Endodermal cell (in vitro differentiated cells): ENCODE results near the gene SEC14L1. TPM values are rescaled to one million over a fixed set of nuclear protein-coding genes. Genes with fewer than 3 reads are reported as not detected.

Experiments used
- DNase-seq: peaks from one replicate; pipeline ENCODE4 v3.0.0-alpha.2; 2017
- H3K27ac ChIP-seq: 2 replicates; pipeline ENCODE4 v1.5.1; 2013; ENCODE audit warnings: mild to moderate bottlenecking, low read depth, low read length, moderate library complexity
- H3K27me3 ChIP-seq: 2 replicates; pipeline ENCODE4 v1.6.1; 2013; ENCODE audit warnings: mild to moderate bottlenecking, low read length, moderate library complexity; ENCODE audit not compliant: insufficient read depth, control insufficient read depth, poor library complexity, severe bottlenecking
- H3K36me3 ChIP-seq: 2 replicates; pipeline ENCODE4 v1.7.0; 2013; ENCODE audit warnings: mild to moderate bottlenecking, low read length, moderate library complexity; ENCODE audit not compliant: control insufficient read depth, insufficient read depth
- H3K4me1 ChIP-seq: one replicate; pipeline ENCODE4 v1.7.0; 2013; ENCODE audit warnings: low read length; ENCODE audit not compliant: control insufficient read depth, insufficient read depth
- H3K4me3 ChIP-seq: 2 replicates; pipeline ENCODE4 v1.5.1; 2013; ENCODE audit warnings: mild to moderate bottlenecking, low read length, moderate library complexity
- H3K9ac ChIP-seq: 2 replicates; pipeline ENCODE4 v1.6.1; 2013; ENCODE audit warnings: mild to moderate bottlenecking, low read length, moderate library complexity; ENCODE audit not compliant: poor library complexity, severe bottlenecking; ENCODE audit errors: extremely low read depth
- H3K9me3 ChIP-seq: 2 replicates; pipeline ENCODE4 v1.6.1; 2013; ENCODE audit warnings: mild to moderate bottlenecking, low read length, moderate library complexity; ENCODE audit not compliant: control insufficient read depth
- H3K27ac Mint-ChIP-seq: 2 replicates; pipeline ENCODE4 v1.8.0; 2020; ENCODE audit warnings: mixed read lengths
- H3K27me3 Mint-ChIP-seq: 2 replicates; pipeline ENCODE4 v1.8.0; 2021; ENCODE audit warnings: mild to moderate bottlenecking, mixed read lengths; ENCODE audit not compliant: insufficient read depth
- H3K36me3 Mint-ChIP-seq: 2 replicates; pipeline ENCODE4 v1.8.0; 2020; ENCODE audit warnings: low read depth, mixed read lengths
- H3K4me1 Mint-ChIP-seq: 2 replicates; pipeline ENCODE4 v1.8.0; 2020; ENCODE audit warnings: mixed read lengths
- H3K4me3 Mint-ChIP-seq: 2 replicates; pipeline ENCODE4 v1.8.0; 2020; ENCODE audit warnings: mild to moderate bottlenecking, moderate library complexity, mixed read lengths
- H3K9me3 Mint-ChIP-seq: 2 replicates; pipeline ENCODE4 v1.8.0; 2020; ENCODE audit warnings: mild to moderate bottlenecking, mixed read lengths
- CTCF ChIP-seq: fragments of 200-600 bp; sonication (generic); conservative IDR thresholded peaks from 2 replicates; pipeline ENCODE4 v1.5.0; 2021; ENCODE audit warnings: antibody characterized with exemption, mild to moderate bottlenecking
- WGBS, 2 experiments: methylation state at CpG; one replicate each; pipeline versions ENCODE4 v1.1.5 to v1.1.7; 2013; ENCODE audit warnings: missing lambda C conversion rate in 2 of 2, mixed read lengths in 1 of 2; ENCODE audit not compliant: insufficient coverage in 1 of 2, insufficient read length in 1 of 2; 5-methylcytosine and 5-hydroxymethylcytosine counted together
- long read RNA-seq, 4 experiments: library from polyadenylated mRNA in 2 of 4; library from RNA in 1 of 4; library from capped mRNA in 1 of 4; stranded (forward) in 3 of 4; unstranded in 1 of 4; transcript quantifications; one replicate each; pipeline ENCODE4 v2.0.0, GENCODE V29; 2020 to 2021; ENCODE audit warnings: inconsistent platforms in 1 of 4
- polyA plus RNA-seq, 2 experiments: library from polyadenylated mRNA; stranded (reverse); fragments of 50-300 nt; gene quantifications; one replicate each; pipeline ENCODE4 v1.2.3, GENCODE V29; 2013
- total RNA-seq, 2 donors: library from RNA; stranded (reverse); fragmentation: NEBNext Ultra II Directional in 1 of 2; extraction: Animal tissue kit (Norgen Biotek cat#: 25700) in 1 of 2; gene quantifications; 2 replicates in 1 of 2; 3 replicates in 1 of 2; pipeline ENCODE4 v1.2.1, GENCODE V29; 2021

Gene SEC14L1
- total RNA-seq, result 10 to 100 TPM; 77.0 to 87.4 TPM
- polyA plus RNA-seq (2013, experiment 1 of 2), result 104 TPM
- polyA plus RNA-seq (2013, experiment 2 of 2), result 90.5 TPM
- long read RNA-seq, experiment 1, partial matches to known transcripts, result 6 of 23 reads
- long read RNA-seq, experiment 1, other reads (novel, unspliced or antisense), result 16 of 23 reads
- long read RNA-seq, experiment 2, full-length matches to known transcripts, result 32 of 70 reads
- long read RNA-seq, experiment 2, partial matches to known transcripts, result 14 of 70 reads
- long read RNA-seq, experiment 2, other reads (novel, unspliced or antisense), result 24 of 70 reads
- long read RNA-seq, experiment 3, full-length matches to known transcripts, result 57 of 114 reads
- long read RNA-seq, experiment 3, partial matches to known transcripts, result 13 of 114 reads
- long read RNA-seq, experiment 3, other reads (novel, unspliced or antisense), result 44 of 114 reads
- long read RNA-seq, experiment 4, partial matches to known transcripts, result 11 of 22 reads
- long read RNA-seq, experiment 4, other reads (novel, unspliced or antisense), result 11 of 22 reads

DNA sequence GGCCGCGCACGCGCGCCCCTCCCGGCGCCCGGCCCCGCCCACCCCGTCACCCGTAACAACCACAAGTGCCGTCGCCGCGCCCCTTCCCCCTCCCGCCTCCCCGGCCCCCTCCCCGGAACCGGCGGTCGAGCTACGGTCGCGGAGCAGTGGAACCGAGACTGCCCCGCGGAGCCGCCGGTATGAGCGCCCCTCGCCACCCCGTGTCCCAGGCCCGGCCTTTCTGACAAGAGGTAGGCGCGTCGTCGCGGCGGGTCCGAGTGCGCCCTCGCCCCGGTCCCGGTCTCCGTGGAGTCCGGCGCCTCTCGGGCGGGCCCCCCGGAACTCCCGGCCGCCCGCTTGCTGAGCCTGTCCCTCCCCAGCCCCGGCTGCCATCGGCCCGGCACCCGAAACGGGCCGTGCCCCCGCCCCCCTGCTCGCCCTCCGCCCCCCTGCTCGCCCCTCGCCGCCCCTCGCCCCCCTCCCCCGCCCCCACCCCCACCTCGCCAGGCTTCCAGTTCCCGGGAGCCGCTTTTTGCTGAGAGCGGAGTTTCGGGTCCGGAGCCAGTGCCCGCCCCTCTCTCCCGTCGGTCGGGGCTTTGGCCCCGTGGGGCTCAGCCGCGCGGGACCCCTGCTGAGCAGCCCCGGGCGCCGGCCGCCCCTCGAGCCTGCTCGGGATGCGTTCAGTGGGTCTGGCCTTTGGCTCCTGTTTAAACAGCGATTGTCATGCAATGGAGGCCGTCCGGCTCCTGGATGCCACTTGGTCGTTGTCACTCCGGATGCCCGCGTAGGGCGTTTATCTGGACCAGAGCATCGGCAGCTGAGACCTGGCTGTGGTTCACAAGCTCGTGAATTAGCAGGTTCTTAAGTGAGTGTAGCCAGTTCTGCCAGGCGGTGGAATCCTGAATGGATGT is at the start of gene SEC14L1:
Gene SEC14L1 (plus strand): TSS at position 92 of the 890 bp plus-strand sequence. CDS start 2,628 bp downstream, outside the sequence.
- H3K9me3 ChIP-seq, result peaks cover 18% of the 10 kb centered on the region
- H3K4me1 ChIP-seq, result peaks cover 4% of the 10 kb centered on the region
- peaks cover 30% of the 10 kb centered on the region for H3K9me3 Mint-ChIP-seq
- peaks cover 2% of the 10 kb centered on the region for H3K27me3 Mint-ChIP-seq
- peak within 1 kb of the TSS; percentile 79 for H3K4me3 ChIP-seq
- WGBS, 2 experiments, result 0 to 1% methylated on average over 22 to 76 of the region's 99 CpGs
- peaks cover 18% of the 10 kb centered on the region for H3K36me3 ChIP-seq
- H3K27me3 ChIP-seq, result no peaks in the 10 kb centered on the region
- TF ChIP-seq CTCF, result no peak
- H3K27ac ChIP-seq, result peak within 1 kb of the TSS; percentile 74
- H3K4me3 Mint-ChIP-seq, result peak within 1 kb of the TSS; percentile 69
- H3K9ac ChIP-seq, result peak within 1 kb of the TSS; percentile 51
- peaks cover 27% of the 10 kb centered on the region for H3K36me3 Mint-ChIP-seq
- H3K27ac Mint-ChIP-seq, result peak within 1 kb of the TSS; percentile 86
- peak; percentile 93 for DNase-seq
- H3K4me1 Mint-ChIP-seq, result peaks cover 28% of the 10 kb centered on the region

DNA sequence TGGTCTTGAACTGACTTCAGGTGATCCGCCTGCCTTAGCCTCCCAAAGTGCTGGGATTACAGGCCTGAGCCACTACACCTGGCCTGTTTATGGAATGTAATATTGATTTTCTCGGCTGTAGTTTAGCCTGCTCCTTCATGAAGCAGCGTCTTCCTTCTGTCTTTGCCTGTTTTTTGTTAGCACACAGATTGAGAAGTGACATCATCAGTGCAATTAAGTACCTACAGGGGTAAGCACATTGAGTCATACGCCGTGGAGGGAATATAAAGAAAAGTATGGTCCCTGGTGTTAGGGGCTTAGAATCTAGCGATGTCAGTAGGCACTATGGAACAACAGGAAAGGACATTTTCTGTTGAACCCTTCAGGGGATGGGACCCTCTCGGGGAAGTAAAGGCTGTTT is 48.7 kb upstream of the SEC14L1 start:
- H3K27ac Mint-ChIP-seq, result no peak overlapping the region

More for the DNA sequence above, 48.7 kb upstream of the SEC14L1 start:
- peaks cover 52% of the 10 kb centered on the region for H3K36me3 Mint-ChIP-seq
- no peak for TF ChIP-seq CTCF
- no peaks in the 10 kb centered on the region for H3K9me3 Mint-ChIP-seq
- peaks cover 5% of the 10 kb centered on the region for H3K4me1 Mint-ChIP-seq
- H3K4me3 Mint-ChIP-seq, result no peak overlapping the region
- no peaks in the 10 kb centered on the region for H3K9me3 ChIP-seq
- no peaks in the 10 kb centered on the region for H3K4me1 ChIP-seq
- no peaks in the 10 kb centered on the region for H3K27me3 Mint-ChIP-seq
- WGBS, 2 experiments, result 91 to 94% methylated on average over 6 to 7 of the region's 7 CpGs
- H3K27me3 ChIP-seq, result no peaks in the 10 kb centered on the region
- no peak for DNase-seq
- H3K4me3 ChIP-seq, result no peak overlapping the region
- H3K27ac ChIP-seq, result no peak overlapping the region
- no peak overlapping the region for H3K9ac ChIP-seq
- peaks cover 21% of the 10 kb centered on the region for H3K36me3 ChIP-seq
